ENCODE results near the gene ELFN1. TPM values are rescaled to one million over a fixed set of nuclear protein-coding genes. Genes with fewer than 3 reads are reported as not detected.
A peak's percentile ranks its signal among the peaks of the same experiment; 100 is the strongest.

Gene ELFN1
- total and polyA plus RNA-seq, 9 of the 15 experiments (the other 6 are each of a cell fraction or from before 2014, with no cell fraction given) = 0.04 to 0.64 (median 0.18) TPM; not detected in 2

GRCh38 chr7:1768832-1769231 lies 98.8 kb downstream of the ELFN1 start:
- FAIRE-seq (no peak), ATAC-seq (peak; percentile 83), DNase-seq (ENCODE audit: extremely low read depth in 1 of 4, low spot score in 3 of 4) (peak; percentile 39 to 82 (median 72))
- Histone ChIP-seq H3K27ac (ENCODE audit: extremely low read depth, low read depth, low read length) (no peak overlapping the region), H3K4me1 (replicated peaks in 1 of 2; ENCODE audit: control insufficient read depth in 2 of 2, insufficient read depth in 2 of 2, low read length in 2 of 2) (no peaks in the 10 kb centered on the region), H4K20me1 (replicated peaks; ENCODE audit: control insufficient read depth, insufficient read depth, low read length) (no peaks in the 10 kb centered on the region), H3K4me2 (ENCODE audit: insufficient read depth, low read length) (no peak overlapping the region), H3K9ac (ENCODE audit: insufficient read depth in 1 of 2, low read depth in 2 of 2, low read length in 2 of 2) (no peak overlapping the region), H3K36me3 (ENCODE audit: control insufficient read depth, insufficient read depth, low read length) (no peaks in the 10 kb centered on the region), H3K9me1 (ENCODE audit: control insufficient read depth, insufficient read depth, low read length) (no peaks in the 10 kb centered on the region), H3K4me3 (no peak overlapping the region), H3K27me3 (ENCODE audit: control insufficient read depth in 2 of 2, insufficient read depth in 2 of 2, low read length in 2 of 2) (peaks cover 11 to 40% of the 10 kb centered on the region in 2 experiments), H3K79me2 (ENCODE audit: control insufficient read depth, insufficient read depth, low read length) (no peaks in the 10 kb centered on the region), H2AFZ (ENCODE audit: low read depth, low read length) (no peak overlapping the region), H3K9me3 (replicated peaks; ENCODE audit: control insufficient read depth, insufficient read depth, low read depth, low read length) (peaks cover 2% of the 10 kb centered on the region; the same call in 1 of the 2 replicates)
- POLR2A ChIA-PET = interaction anchor here (0.6 kb wide), 1 partner anchor 389 kb away, joined by 5 read pairs; no protein-coding TSS in a partner anchor
- in situ Hi-C loops (cut with MboI) (no loop called here), intact Hi-C loops (cut with micrococcal nuclease) (no loop called here)
- CTCF ChIA-PET (ENCODE audit: low intra/inter-chr PET ratio) = no interaction called here
- BruUV-seq (replicated peaks) = no TSS peak
- WGBS (ENCODE audit: insufficient coverage, low coverage, missing lambda C conversion rate) = 6% methylated on average over 7 of the region's 7 CpGs
- TF ChIP-seq SP2 (IDR thresholded peaks at IDR 0.05; ENCODE audit: extremely low read depth, low read depth, low read length, poor library complexity, severe bottlenecking) (peak; percentile 49), PKNOX1 (IDR thresholded peaks at IDR 0.05) (peak; percentile 97), CHD4 (IDR thresholded peaks at IDR 0.05; ENCODE audit: insufficient read depth, insufficient replicate concordance, low read depth, low read length, poor library complexity, severe bottlenecking) (no peak), EHMT2 (IDR thresholded peaks at IDR 0.05) (no peak), ZFP30 (CRISPR knock-in tag; IDR thresholded peaks at IDR 0.05; ENCODE audit: borderline replicate concordance) (no peak), ZNF197 (CRISPR knock-in tag; IDR thresholded peaks at IDR 0.05; ENCODE audit: low read depth) (no peak), SMARCA4 (IDR thresholded peaks at IDR 0.05) (no peak), L3MBTL2 (IDR thresholded peaks at IDR 0.05) (no peak), ZNF780A (CRISPR knock-in tag; IDR thresholded peaks at IDR 0.05) (no peak), WHSC1 (IDR thresholded peaks at IDR 0.05; ENCODE audit: low read length) (no peak), NR2C2 (CRISPR knock-in tag; IDR thresholded peaks at IDR 0.05) (no peak), NR2C2 (tag; IDR thresholded peaks at IDR 0.05) (no peak), SMAD2 (IDR thresholded peaks at IDR 0.05; ENCODE audit: low read depth, low read length) (no peak), SP1 (CRISPR knock-in tag; IDR thresholded peaks at IDR 0.05) (no peak), RBM22 (IDR thresholded peaks at IDR 0.05; ENCODE audit: low read depth, low read length, poor library complexity, severe bottlenecking) (no peak), TRIM28 (IDR thresholded peaks at IDR 0.05) (no peak), ZNF436 (CRISPR knock-in tag; IDR thresholded peaks at IDR 0.05) (no peak), DDX20 (tag; IDR thresholded peaks at IDR 0.05; ENCODE audit: low read depth) (no peak), ZNF280B (CRISPR knock-in tag; IDR thresholded peaks at IDR 0.05) (no peak), GATA2 (CRISPR knock-in tag; IDR thresholded peaks at IDR 0.05) (no peak), PHTF2 (CRISPR knock-in tag; IDR thresholded peaks at IDR 0.05) (no peak), POLR3A (IDR thresholded peaks at IDR 0.05; ENCODE audit: borderline replicate concordance, extremely low read depth, insufficient read depth, insufficient read length) (no peak), SIN3B (IDR thresholded peaks at IDR 0.05; ENCODE audit: low read depth) (no peak), ELF1 (tag; IDR thresholded peaks at IDR 0.05) (no peak), HMG20B (CRISPR knock-in tag; IDR thresholded peaks at IDR 0.05) (no peak)
